GM12864 (cell line): ENCODE results near the gene ERC1.

ENCODE experiments used
- DNase-seq: peaks from one replicate; pipeline ENCODE4 v3.0.0-alpha.2; 2011; ENCODE audit warnings: low read depth
- H3K4me3 ChIP-seq: 2 replicates; pipeline ENCODE4 v1.5.1; 2011; ENCODE audit warnings: mild to moderate bottlenecking, low read depth, low read length, control low read depth
- TF ChIP-seq, protein P1 (sequence below): IDR thresholded peaks from 2 replicates; pipeline ENCODE4 v1.5.1; 2011; ENCODE audit warnings: low read depth, mild to moderate bottlenecking, moderate library complexity, low read length, control low read depth, inconsistent platforms; ENCODE audit errors: missing control alignments

The ERC1 gene

DNA sequence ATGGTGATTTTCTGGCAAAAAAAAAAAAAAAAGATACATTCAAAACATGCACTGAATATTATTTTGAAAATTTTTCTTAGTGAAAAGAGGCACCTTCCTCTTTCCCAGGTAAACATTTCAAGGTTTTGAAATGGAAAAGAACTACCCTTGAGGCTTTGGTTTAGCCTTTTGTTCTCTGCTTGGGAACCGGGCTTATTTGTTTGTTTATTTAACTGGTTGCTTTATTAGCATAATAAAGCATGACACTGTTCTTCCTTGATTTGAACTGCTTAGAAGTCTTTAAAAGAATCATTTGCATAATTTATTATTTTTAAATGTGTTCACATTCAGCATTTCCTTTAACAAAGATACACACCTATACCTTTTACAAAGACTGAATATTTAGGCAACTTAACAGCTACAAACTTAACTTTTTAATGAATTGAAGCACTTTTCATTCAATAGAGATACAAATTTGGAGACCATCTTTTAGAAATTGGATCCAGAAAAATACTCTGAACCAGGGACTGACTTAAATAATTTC, 428.9 kb downstream of the ERC1 start:
- no peak for DNase-seq
- no peak overlapping the region for H3K4me3 ChIP-seq
- TF ChIP-seq, protein P1, sequence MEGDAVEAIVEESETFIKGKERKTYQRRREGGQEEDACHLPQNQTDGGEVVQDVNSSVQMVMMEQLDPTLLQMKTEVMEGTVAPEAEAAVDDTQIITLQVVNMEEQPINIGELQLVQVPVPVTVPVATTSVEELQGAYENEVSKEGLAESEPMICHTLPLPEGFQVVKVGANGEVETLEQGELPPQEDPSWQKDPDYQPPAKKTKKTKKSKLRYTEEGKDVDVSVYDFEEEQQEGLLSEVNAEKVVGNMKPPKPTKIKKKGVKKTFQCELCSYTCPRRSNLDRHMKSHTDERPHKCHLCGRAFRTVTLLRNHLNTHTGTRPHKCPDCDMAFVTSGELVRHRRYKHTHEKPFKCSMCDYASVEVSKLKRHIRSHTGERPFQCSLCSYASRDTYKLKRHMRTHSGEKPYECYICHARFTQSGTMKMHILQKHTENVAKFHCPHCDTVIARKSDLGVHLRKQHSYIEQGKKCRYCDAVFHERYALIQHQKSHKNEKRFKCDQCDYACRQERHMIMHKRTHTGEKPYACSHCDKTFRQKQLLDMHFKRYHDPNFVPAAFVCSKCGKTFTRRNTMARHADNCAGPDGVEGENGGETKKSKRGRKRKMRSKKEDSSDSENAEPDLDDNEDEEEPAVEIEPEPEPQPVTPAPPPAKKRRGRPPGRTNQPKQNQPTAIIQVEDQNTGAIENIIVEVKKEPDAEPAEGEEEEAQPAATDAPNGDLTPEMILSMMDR = no peak

DNA sequence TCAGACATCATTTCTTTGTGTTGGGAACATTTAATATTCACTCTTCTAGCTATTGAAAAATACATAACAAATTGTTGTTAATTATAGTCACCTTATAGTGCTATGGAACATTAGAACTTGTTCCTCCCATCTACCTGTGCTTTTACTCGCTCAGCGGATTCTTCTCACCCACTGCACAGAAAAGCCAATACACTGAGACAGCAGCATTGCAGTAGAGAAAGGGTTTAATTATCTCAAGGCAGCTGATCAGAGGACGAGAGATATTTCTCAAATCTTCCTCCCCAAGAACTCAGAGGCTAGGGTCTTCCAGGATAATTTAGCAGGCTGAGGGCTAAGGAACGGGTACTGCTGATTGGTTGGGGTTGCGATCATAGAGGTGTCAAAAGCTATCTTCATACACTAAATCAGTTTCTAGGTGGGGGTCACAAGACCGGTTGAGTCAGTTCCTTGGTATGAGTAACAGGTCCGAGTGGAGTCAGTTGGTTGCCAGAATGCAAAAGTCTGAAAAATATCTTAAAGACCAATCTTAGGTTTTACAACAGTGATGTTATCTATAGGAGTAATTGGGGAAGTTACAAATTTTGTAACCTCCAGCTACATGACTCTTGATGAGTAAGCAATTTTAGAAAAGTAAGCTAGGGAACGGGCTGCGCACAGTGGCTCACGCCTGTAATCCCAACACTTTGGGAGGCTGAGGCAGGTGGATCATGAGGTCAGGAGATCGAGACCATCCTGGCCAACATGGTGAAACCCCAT, 430.2 kb downstream of the ERC1 start:
- DNase-seq = no peak
- TF ChIP-seq, protein P1 = no peak
- H3K4me3 ChIP-seq = no peak overlapping the region

DNA sequence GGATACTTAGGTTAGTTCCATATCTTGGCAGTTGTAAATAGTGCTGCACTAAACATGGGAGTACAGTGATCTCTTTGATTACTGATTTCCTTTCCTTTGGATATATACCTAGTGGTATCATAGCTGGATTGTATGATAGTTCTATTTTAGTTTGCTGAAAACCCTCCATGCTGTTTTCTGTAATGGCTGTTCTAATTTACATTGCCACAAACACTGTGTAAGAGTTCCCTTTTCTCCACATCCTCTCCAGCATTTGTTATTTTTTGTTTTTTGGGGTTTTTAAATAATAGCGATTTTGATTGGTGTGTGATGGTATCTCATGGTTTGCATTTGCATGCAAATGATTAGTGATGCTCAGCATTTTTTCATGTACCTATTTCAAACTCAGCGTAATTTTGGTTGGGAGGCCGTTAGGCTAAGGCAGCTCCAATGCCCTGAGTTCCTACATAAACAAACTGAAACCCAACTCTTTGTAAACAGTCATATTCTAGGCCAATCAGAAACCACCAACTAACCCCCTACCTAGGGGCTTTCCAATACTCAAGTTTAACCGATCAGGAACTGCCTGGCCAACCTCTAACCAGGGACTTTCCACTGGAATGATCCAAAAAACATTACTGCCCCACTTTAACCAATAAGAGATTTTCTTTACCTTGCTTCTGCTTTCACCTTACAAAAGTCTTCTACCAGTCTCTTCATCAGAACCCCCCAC, 431.7 kb downstream of the ERC1 start:
- TF ChIP-seq, protein P1 = no peak
- DNase-seq = peak; percentile 64
- no peak overlapping the region for H3K4me3 ChIP-seq

DNA sequence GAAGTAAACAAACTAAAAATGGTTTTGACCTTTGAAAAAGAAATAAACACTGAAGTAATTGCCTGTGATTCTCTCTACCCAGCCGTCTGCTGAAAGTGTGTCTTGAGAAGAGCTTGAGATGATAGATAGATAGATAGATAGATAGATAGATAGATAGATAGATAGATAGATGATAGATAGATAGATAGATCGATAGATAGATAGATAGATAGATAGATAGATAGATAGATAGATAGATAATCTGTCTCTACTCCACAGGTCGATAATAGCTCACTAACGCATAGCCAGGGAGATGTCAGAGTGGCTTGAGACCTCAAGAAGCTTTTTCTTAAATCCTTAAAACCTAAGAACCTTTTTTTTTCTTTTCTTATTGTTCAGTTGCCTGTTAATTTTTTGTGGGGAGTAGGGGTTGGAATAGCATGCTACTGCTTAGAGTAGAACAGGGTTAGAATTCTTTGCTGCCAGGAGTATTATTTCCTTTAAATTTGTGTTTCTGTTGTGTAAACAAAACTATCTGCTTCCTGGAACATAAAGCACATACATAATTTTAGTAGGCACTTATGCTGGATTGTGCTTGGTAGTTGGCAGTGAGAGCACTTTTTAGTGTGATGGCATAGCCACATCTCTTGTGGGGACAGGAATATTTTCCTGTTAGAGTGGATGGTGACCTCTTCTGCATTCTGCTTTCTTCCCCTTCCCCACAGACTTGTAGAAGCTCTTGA, 433.8 kb downstream of the ERC1 start:
- no peak overlapping the region for H3K4me3 ChIP-seq
- TF ChIP-seq, protein P1 = no peak
- DNase-seq = no peak

DNA sequence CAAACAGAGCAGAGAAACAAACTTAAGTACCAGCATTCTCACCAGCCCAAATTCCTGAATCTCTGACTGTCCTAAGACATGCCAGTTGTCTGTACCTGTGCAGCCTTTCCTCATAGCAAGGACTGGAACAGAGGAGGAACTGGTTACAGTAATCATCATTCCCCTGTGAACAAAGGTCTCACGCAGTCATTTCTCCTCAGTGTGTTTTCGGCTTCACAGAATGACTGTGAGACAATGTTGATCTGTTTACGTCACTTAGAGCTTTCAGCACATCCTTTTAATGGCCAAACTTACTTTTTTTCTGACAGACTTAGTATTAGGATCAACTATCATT, 434.3 kb downstream of the ERC1 start:
- TF ChIP-seq, protein P1 = no peak
- no peak for DNase-seq
- H3K4me3 ChIP-seq = no peak overlapping the region

DNA sequence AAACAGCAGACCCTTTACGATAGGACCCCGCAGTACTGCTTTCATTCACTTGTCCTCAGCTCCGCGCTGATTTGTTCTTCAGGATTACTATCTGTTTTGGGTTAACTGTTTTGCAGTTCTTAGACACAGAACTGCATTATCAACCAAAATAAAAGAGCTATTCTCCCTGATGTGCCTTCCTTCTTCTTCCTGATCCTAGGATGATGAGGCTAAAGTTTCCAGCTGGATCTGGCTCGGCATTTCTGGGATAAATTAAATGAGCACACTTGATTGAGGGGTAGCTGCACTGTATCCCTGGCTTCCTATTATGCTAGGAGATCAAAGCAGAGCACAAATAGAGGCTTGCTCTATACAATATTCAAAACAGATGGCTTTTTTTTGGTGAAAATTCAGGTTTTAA, 437.6 kb downstream of the ERC1 start:
- DNase-seq = no peak
- TF ChIP-seq, protein P1 = no peak
- no peak overlapping the region for H3K4me3 ChIP-seq
